HCT116 (cell line): ENCODE results near the gene ZCCHC17. TPM values are rescaled to one million over a fixed set of nuclear protein-coding genes. Genes with fewer than 3 reads are reported as not detected.

Experiments
- ATAC-seq: fragments of 200-7000 bp; cut with Tn5 transposase; 2 replicates; pipeline ENCODE4 v1.9.1; 2020; ENCODE audit warnings: mild to moderate bottlenecking, moderate library complexity
- BruUV-seq: library from RNA; stranded (reverse); fragments of 400-500 nt; replicated peaks from 2 replicates; lab custom pipeline; 2021; lab: Mats Ljungman, UMichigan
- CTCF ChIA-PET: fragments of 300-600 bp; sonication (Branson Sonifier 250); formaldehyde crosslinking; loops from one replicate; lab custom pipeline; 2021; ENCODE audit warnings: antibody characterized with exemption; lab: Charles Lee
- POLR2A ChIA-PET: fragments of 300-600, 350-600 bp; sonication (Branson Sonifier 250); formaldehyde crosslinking; loops from one replicate; lab custom pipeline; 2021; ENCODE audit warnings: antibody characterized with exemption; lab: Charles Lee
- RAD21 ChIA-PET, 2 experiments: fragments of 300-600 bp; sonication (Branson Sonifier 250); formaldehyde crosslinking; loops; one replicate each; lab custom pipeline; 2023; ENCODE audit warnings: low total read pairs in 2 of 2; ENCODE audit not compliant: uncharacterized antibody in 2 of 2, unreplicated experiment in 2 of 2, low non-redundant PET in 1 of 2; lab: Charles Lee
- DNase-seq: peaks from one replicate; pipeline ENCODE4 v3.0.0-alpha.2; 2010; ENCODE audit warnings: low read depth, low spot score
- H2AFZ ChIP-seq: fragments of 200-600 bp; shearing (Covaris generic), sonication (generic); 2 replicates; pipeline ENCODE4 v1.6.1; 2017; ENCODE audit warnings: low read depth, mixed run types, mixed read lengths, antibody characterized with exemption, low read length; ENCODE audit not compliant: poor library complexity, severe bottlenecking
- H3K27ac ChIP-seq: 2 replicates; pipeline ENCODE4 v1.5.1; 2012; ENCODE audit warnings: low read depth, low read length
- H3K27me3 ChIP-seq: fragments of 200-600 bp; sonication (generic); 2 replicates; pipeline ENCODE4 v1.6.1; 2016; ENCODE audit warnings: mixed run types, low read length, mixed read lengths; ENCODE audit not compliant: insufficient read depth
- H3K36me3 ChIP-seq, 2 experiments: fragments of 200-500 bp in 1 of 2; fragments of 200-600 bp in 1 of 2; sonication (Bioruptor generic) in 1 of 2; sonication (generic) in 1 of 2; 2 replicates each; pipeline versions ENCODE4 v1.5.1 to v1.6.1; 2014 to 2016; ENCODE audit warnings: low read length in 2 of 2, inconsistent platforms in 1 of 2, mixed read lengths in 1 of 2, mixed run types in 1 of 2; ENCODE audit not compliant: insufficient read depth in 2 of 2, control insufficient read depth in 1 of 2
- H3K4me1 ChIP-seq, 2 experiments: fragments of 200-600 bp in 1 of 2; sonication (generic) in 1 of 2; 2 replicates each; pipeline versions ENCODE4 v1.5.1 to v1.6.1; 2012 to 2017; ENCODE audit warnings: low read length in 2 of 2, inconsistent platforms in 1 of 2, mild to moderate bottlenecking in 1 of 2, mixed read lengths in 1 of 2, mixed run types in 1 of 2, moderate library complexity in 1 of 2; ENCODE audit not compliant: insufficient read depth in 2 of 2, control insufficient read depth in 1 of 2
- H3K4me2 ChIP-seq: fragments of 200-600 bp; sonication (generic); 2 replicates; pipeline ENCODE4 v1.6.1; 2017; ENCODE audit warnings: mixed run types, low read length, mixed read lengths
- H3K4me3 ChIP-seq, 2 experiments: fragments of 200-600 bp in 1 of 2; sonication (generic) in 1 of 2; replicated peaks in 1 of 2; 2 replicates each; pipeline ENCODE4 v1.5.1; 2011 to 2016; ENCODE audit warnings: low read length in 2 of 2, control low read depth in 1 of 2, low read depth in 1 of 2, mild to moderate bottlenecking in 1 of 2, mixed read lengths in 1 of 2, mixed run types in 1 of 2
- H3K79me2 ChIP-seq: fragments of 200-600 bp; sonication (generic); 2 replicates; pipeline ENCODE4 v1.6.1; 2017; ENCODE audit warnings: mild to moderate bottlenecking, mixed run types, low read length, moderate library complexity, mixed read lengths; ENCODE audit not compliant: insufficient read depth
- H3K9ac ChIP-seq: fragments of 200-600 bp; sonication (generic); 2 replicates; pipeline ENCODE4 v1.6.1; 2016; ENCODE audit warnings: low read length, mixed read lengths
- H3K9me2 ChIP-seq: fragments of 200-600 bp; sonication (generic), shearing (Covaris generic); 2 replicates; pipeline ENCODE4 v1.6.1; 2017; ENCODE audit warnings: mixed run types, mild to moderate bottlenecking, moderate library complexity; ENCODE audit not compliant: insufficient read depth
- H3K9me3 ChIP-seq, 2 experiments: fragments of 200-500 bp in 1 of 2; fragments of 200-600 bp in 1 of 2; sonication (Bioruptor generic) in 1 of 2; sonication (generic) in 1 of 2; 2 replicates each; pipeline ENCODE4 v1.6.1; 2014 to 2017; ENCODE audit warnings: low read length in 2 of 2, mixed read lengths in 2 of 2, inconsistent platforms in 1 of 2, low read depth in 1 of 2, mild to moderate bottlenecking in 1 of 2, mixed run types in 1 of 2, moderate library complexity in 1 of 2; ENCODE audit not compliant: control insufficient read depth in 1 of 2, insufficient read depth in 1 of 2
- H4K20me1 ChIP-seq: fragments of 200-600 bp; sonication (generic), shearing (Covaris generic); 2 replicates; pipeline ENCODE4 v1.6.1; 2017; ENCODE audit warnings: mixed run types, mild to moderate bottlenecking, moderate library complexity; ENCODE audit not compliant: insufficient read depth
- CBX3 ChIP-seq: IDR thresholded peaks from 2 replicates; pipeline ENCODE4 v1.6.1; 2012; ENCODE audit warnings: low read depth
- CEBPB ChIP-seq: IDR thresholded peaks from 2 replicates; pipeline ENCODE4 v1.6.1; 2012; ENCODE audit warnings: low read depth
- EGR1 ChIP-seq: IDR thresholded peaks from 2 replicates; pipeline ENCODE4 v1.6.1; 2012; ENCODE audit warnings: low read depth
- ELF1 ChIP-seq: IDR thresholded peaks from 2 replicates; pipeline ENCODE4 v1.6.1; 2012; ENCODE audit warnings: low read depth, borderline replicate concordance
- EZH2 ChIP-seq: fragments of 200-600 bp; sonication (generic); IDR thresholded peaks from 2 replicates; pipeline ENCODE4 v1.6.1; 2017; ENCODE audit warnings: antibody characterized with exemption, mixed run types
- EZH2phosphoT487 ChIP-seq: fragments of 200-600 bp; IDR thresholded peaks from 2 replicates; pipeline ENCODE4 v1.6.1; 2018; ENCODE audit warnings: antibody characterized with exemption, borderline replicate concordance
- JUND ChIP-seq: IDR thresholded peaks from 2 replicates; pipeline ENCODE4 v1.6.1; 2012
- POLR2AphosphoS5 ChIP-seq: IDR thresholded peaks from 2 replicates; pipeline ENCODE4 v1.6.1; 2011; ENCODE audit warnings: mild to moderate bottlenecking, low read depth, low read length, moderate library complexity
- SIN3A ChIP-seq: IDR thresholded peaks from 2 replicates; pipeline ENCODE4 v1.6.1; 2012; ENCODE audit warnings: low read depth
- SP1 ChIP-seq: IDR thresholded peaks from 2 replicates; pipeline ENCODE4 v1.6.1; 2012; ENCODE audit warnings: low read depth
- TCF7L2 ChIP-seq: IDR thresholded peaks from 2 replicates; pipeline ENCODE4 v1.7.0; 2011; ENCODE audit warnings: borderline replicate concordance, inconsistent platforms; ENCODE audit not compliant: insufficient read depth, insufficient read length; ENCODE audit errors: extremely low read depth
- YY1 ChIP-seq: IDR thresholded peaks from 2 replicates; pipeline ENCODE4 v1.6.1; 2011; ENCODE audit warnings: low read length, low read depth, moderate library complexity, mild to moderate bottlenecking; ENCODE audit not compliant: insufficient replicate concordance; ENCODE audit errors: extremely low read depth
- ZNF274 ChIP-seq: fragments of 200-500 bp; sonication (Bioruptor generic); IDR thresholded peaks from 2 replicates; pipeline ENCODE4 v1.6.1; 2014; ENCODE audit warnings: mild to moderate bottlenecking, low read depth, low read length, inconsistent platforms
- intact Hi-C: fragments of 100-400 bp; cut with micrococcal nuclease; formaldehyde crosslinking; loops from 2 replicates; pipeline ENCODE4 v1.10.0; 2022
- total RNA-seq: library from RNA; stranded (reverse); gene quantifications from one replicate; pipeline ENCODE4 v1.2.1, GENCODE V29; 2021; ENCODE audit not compliant: unreplicated experiment
- TF ChIP-seq, protein P1 (sequence below): IDR thresholded peaks from 2 replicates; pipeline ENCODE4 v1.6.1; 2012
- TF ChIP-seq, protein P2 (sequence below): IDR thresholded peaks from 2 replicates; pipeline ENCODE4 v1.6.1; 2012; ENCODE audit warnings: low read depth
- TF ChIP-seq, protein P3 (sequence below): IDR thresholded peaks from 2 replicates; pipeline ENCODE4 v1.6.1; 2012
- TF ChIP-seq, protein P4 (sequence below), 3 experiments: fragments of 200-600 bp in 1 of 3; sonication (generic) in 1 of 3; IDR thresholded peaks in 2 of 3; conservative IDR thresholded peaks in 1 of 3; 2 replicates each; pipeline ENCODE4 v1.5.1; 2012 to 2017; ENCODE audit warnings: low read depth in 2 of 3, low read length in 2 of 3, antibody characterized with exemption in 1 of 3, borderline replicate concordance in 1 of 3, control low read depth in 1 of 3, mild to moderate bottlenecking in 1 of 3, mixed read lengths in 1 of 3, mixed run types in 1 of 3, moderate library complexity in 1 of 3; ENCODE audit not compliant: insufficient read depth in 1 of 3
- TF ChIP-seq, protein P5 (sequence below): IDR thresholded peaks from 2 replicates; pipeline ENCODE4 v1.6.1; 2011; ENCODE audit warnings: mild to moderate bottlenecking, low read length, moderate library complexity; ENCODE audit not compliant: insufficient replicate concordance; ENCODE audit errors: extremely low read depth

The ZCCHC17 gene
- total RNA-seq, 1 experiment from 2014 or later: 27.8 TPM

DNA sequence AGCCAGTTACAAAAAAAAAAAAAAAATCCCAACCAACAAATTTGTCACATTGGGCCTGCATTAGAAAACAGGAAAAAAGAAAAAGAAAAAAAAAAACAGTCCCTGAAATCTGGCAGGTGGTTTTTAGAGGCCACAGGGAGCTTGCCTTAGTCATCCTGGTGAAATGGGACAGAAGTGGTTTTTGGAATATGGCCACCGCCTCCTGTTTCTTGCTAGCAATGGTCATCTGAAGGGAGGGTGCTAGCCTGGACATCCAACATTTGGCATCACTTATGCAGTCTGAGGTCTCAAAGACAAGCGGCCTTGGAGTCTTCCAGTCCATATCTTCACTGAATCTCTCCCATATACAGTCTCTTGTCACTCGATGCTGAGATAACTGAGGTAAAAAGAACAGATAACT is 37.1 kb upstream of the ZCCHC17 start:
- H3K9me2 ChIP-seq: no peaks in the 10 kb centered on the region
- no TSS peak for BruUV-seq
- no peaks in the 10 kb centered on the region for H3K4me1 ChIP-seq
- no peak overlapping the region for H3K27ac ChIP-seq
- ChIA-PET RAD21 (no interaction called here), POLR2A (no interaction called here), CTCF (no interaction called here)
- no peak overlapping the region for H3K4me2 ChIP-seq
- no peaks in the 10 kb centered on the region for H4K20me1 ChIP-seq
- H3K27me3 ChIP-seq: no peaks in the 10 kb centered on the region
- intact Hi-C loops: no loop called here
- peaks cover 30 to 34% of the 10 kb centered on the region in 2 experiments for H3K36me3 ChIP-seq
- ATAC-seq: no peak
- no peak for DNase-seq
- no peak overlapping the region for H2AFZ ChIP-seq
- H3K9me3 ChIP-seq: no peaks in the 10 kb centered on the region
- no peaks in the 10 kb centered on the region for H3K79me2 ChIP-seq
- no peak overlapping the region for H3K4me3 ChIP-seq
- no peak for TF ChIP-seq TCF7L2
- TF ChIP-seq EGR1: no peak
- TF ChIP-seq EZH2: no peak
- no peak for TF ChIP-seq EZH2phosphoT487
- TF ChIP-seq JUND: no peak
- TF ChIP-seq CEBPB: no peak
- no peak for TF ChIP-seq ZNF274
- no peak for TF ChIP-seq CBX3
- TF ChIP-seq, protein P1, sequence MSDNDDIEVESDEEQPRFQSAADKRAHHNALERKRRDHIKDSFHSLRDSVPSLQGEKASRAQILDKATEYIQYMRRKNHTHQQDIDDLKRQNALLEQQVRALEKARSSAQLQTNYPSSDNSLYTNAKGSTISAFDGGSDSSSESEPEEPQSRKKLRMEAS: no peak
- TF ChIP-seq, protein P2, sequence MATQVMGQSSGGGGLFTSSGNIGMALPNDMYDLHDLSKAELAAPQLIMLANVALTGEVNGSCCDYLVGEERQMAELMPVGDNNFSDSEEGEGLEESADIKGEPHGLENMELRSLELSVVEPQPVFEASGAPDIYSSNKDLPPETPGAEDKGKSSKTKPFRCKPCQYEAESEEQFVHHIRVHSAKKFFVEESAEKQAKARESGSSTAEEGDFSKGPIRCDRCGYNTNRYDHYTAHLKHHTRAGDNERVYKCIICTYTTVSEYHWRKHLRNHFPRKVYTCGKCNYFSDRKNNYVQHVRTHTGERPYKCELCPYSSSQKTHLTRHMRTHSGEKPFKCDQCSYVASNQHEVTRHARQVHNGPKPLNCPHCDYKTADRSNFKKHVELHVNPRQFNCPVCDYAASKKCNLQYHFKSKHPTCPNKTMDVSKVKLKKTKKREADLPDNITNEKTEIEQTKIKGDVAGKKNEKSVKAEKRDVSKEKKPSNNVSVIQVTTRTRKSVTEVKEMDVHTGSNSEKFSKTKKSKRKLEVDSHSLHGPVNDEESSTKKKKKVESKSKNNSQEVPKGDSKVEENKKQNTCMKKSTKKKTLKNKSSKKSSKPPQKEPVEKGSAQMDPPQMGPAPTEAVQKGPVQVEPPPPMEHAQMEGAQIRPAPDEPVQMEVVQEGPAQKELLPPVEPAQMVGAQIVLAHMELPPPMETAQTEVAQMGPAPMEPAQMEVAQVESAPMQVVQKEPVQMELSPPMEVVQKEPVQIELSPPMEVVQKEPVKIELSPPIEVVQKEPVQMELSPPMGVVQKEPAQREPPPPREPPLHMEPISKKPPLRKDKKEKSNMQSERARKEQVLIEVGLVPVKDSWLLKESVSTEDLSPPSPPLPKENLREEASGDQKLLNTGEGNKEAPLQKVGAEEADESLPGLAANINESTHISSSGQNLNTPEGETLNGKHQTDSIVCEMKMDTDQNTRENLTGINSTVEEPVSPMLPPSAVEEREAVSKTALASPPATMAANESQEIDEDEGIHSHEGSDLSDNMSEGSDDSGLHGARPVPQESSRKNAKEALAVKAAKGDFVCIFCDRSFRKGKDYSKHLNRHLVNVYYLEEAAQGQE: no peak
- TF ChIP-seq, protein P3, sequence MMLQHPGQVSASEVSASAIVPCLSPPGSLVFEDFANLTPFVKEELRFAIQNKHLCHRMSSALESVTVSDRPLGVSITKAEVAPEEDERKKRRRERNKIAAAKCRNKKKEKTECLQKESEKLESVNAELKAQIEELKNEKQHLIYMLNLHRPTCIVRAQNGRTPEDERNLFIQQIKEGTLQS: no peak
- no peak for TF ChIP-seq SP1
- no peak for TF ChIP-seq SIN3A
- no peak for TF ChIP-seq ELF1
- TF ChIP-seq, protein P4, sequence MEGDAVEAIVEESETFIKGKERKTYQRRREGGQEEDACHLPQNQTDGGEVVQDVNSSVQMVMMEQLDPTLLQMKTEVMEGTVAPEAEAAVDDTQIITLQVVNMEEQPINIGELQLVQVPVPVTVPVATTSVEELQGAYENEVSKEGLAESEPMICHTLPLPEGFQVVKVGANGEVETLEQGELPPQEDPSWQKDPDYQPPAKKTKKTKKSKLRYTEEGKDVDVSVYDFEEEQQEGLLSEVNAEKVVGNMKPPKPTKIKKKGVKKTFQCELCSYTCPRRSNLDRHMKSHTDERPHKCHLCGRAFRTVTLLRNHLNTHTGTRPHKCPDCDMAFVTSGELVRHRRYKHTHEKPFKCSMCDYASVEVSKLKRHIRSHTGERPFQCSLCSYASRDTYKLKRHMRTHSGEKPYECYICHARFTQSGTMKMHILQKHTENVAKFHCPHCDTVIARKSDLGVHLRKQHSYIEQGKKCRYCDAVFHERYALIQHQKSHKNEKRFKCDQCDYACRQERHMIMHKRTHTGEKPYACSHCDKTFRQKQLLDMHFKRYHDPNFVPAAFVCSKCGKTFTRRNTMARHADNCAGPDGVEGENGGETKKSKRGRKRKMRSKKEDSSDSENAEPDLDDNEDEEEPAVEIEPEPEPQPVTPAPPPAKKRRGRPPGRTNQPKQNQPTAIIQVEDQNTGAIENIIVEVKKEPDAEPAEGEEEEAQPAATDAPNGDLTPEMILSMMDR (IDR thresholded peaks at IDR 0.05 in 2 of 3, conservative IDR thresholded peaks at IDR 0.05 in 1 of 3; ENCODE audit: borderline replicate concordance in 1 of 3, insufficient read depth in 1 of 3, low read depth in 2 of 3, low read length in 2 of 3): no peak
- TF ChIP-seq, protein P5, sequence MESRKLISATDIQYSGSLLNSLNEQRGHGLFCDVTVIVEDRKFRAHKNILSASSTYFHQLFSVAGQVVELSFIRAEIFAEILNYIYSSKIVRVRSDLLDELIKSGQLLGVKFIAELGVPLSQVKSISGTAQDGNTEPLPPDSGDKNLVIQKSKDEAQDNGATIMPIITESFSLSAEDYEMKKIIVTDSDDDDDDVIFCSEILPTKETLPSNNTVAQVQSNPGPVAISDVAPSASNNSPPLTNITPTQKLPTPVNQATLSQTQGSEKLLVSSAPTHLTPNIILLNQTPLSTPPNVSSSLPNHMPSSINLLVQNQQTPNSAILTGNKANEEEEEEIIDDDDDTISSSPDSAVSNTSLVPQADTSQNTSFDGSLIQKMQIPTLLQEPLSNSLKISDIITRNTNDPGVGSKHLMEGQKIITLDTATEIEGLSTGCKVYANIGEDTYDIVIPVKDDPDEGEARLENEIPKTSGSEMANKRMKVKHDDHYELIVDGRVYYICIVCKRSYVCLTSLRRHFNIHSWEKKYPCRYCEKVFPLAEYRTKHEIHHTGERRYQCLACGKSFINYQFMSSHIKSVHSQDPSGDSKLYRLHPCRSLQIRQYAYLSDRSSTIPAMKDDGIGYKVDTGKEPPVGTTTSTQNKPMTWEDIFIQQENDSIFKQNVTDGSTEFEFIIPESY: no peak
- TF ChIP-seq YY1: no peak
- no peak for TF ChIP-seq POLR2AphosphoS5
- H3K9ac ChIP-seq: no peak overlapping the region
